Mucosa of gallbladder (tissue), 1 donor: ENCODE data around the gene RFPL3. TPM values are rescaled to one million over a fixed set of nuclear protein-coding genes. Genes with fewer than 3 reads are reported as not detected.
"Not testable (repeated sequence)": the region's sequence is repeated elsewhere in the genome, so short reads cannot be mapped to it uniquely, and the experiment has no call there.

Experiments used
- DNase-seq: peaks from one replicate; pipeline ENCODE4 v3.0.0-alpha.2; 2020; ENCODE audit warnings: low spot score
- total RNA-seq: library from RNA; stranded (reverse); gene quantifications from one replicate; pipeline ENCODE4 v1.2.1, GENCODE V29; 2021
- donor health status: DM: no; HTN: no; CAD: no.

The RFPL3 gene
- total RNA-seq: not detected

DNA sequence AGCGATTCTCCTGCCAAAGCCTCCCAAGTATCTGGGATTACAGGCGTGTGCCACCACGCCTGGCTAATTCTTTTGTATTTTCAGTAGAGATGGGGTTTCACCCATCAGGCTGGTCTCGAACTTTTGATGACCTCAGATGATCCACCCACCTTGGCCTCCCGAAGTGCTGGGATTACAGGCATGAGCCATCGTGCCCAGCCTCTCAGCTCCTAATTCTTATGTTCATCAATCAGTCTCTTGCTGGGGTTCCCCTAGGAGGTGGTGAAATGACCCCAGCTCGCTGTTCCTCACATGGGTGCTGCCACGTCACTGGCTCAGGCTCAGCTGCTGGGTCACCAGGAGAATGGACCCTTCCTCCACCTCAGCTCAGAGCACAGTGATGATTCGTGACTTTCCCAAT lies at the start of gene RFPL3:
Gene RFPL3 (plus strand): TSS at position 301 of the 400 bp plus-strand sequence. CDS start 205 bp downstream, outside the sequence.
- not testable (repeated sequence) for DNase-seq

DNA sequence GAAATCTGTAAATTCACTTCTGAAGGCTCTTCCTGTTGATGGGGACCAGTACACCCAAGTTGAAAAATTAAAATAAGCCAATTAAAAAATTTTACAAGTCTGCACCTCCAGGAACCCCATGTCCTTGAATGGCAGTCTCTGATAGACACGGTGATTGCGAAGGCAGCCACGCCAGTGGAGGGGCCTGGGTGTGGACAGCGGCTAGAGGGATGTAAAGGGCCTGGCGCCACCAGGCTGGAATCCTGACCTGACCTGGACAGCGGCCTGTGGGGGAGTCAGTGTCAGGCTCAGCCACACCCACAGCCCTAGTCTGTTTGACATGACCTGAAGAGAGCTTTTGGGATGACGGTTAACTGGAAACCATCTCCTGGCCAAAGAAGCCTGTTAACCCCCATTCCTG lies 49.5 kb upstream of the RFPL3 start:
- DNase-seq: no peak

DNA sequence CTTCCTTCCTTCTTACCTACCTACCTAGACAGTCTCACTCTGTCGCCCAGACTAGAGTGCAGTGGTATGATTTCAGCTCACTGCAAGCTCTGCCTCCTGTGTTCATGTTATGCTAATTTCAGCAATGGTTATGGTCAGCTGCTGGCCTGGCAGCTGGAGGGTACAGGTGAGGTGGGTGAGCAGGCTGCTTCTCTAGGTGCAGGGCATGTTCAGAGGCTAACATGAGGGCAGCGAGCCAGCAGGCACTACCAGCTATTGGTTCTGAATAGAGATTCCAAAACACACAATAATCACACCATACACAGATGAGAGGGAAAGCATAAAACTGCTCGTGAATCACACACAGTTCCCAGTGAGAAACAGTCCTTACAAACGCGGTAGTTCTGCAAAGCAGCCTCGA lies 48.7 kb upstream of the RFPL3 start:
- DNase-seq: no peak

DNA sequence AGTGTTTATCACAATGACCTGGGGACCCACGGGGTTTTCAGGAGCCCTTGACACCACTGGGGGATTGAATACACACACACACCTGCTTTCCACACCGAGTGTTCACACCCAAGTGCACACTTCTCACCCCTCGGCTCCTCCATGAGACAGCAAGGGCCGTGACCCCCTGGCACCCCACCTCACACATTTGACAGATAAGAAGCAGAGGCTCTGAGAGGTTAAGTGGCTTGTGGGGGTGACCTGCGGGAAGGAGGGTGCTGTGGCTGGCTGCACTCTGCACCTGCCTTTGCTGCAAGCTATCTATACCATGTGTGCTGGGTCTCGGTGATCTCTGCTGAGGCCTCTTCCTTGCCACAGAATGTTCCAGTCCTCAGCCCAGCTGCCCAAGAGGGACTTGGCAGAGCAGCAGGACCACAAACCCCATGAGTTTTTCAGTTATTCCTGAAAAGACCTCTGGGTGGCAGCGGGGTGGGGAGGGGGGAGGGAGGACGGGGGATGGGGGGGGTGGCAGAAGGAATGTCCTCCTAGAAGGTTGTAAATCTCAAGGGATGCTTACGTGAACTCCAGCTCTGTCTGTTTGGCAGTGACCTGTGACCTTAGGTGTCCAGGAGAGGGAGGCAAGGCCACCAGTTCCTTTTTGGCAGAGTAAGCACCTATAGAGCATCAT lies 47.9 kb upstream of the RFPL3 start:
- DNase-seq: no peak

GRCh38 chr22:32310777-32311176 lies 46.9 kb upstream of the RFPL3 start:
- DNase-seq: no peak

GRCh38 chr22:32311551-32312071 lies 46.1 kb upstream of the RFPL3 start:
- DNase-seq: no peak

- DNase-seq: no peak
Measured at GRCh38 chr22:32312748-32313147, 44.9 kb upstream of the RFPL3 start.

DNA sequence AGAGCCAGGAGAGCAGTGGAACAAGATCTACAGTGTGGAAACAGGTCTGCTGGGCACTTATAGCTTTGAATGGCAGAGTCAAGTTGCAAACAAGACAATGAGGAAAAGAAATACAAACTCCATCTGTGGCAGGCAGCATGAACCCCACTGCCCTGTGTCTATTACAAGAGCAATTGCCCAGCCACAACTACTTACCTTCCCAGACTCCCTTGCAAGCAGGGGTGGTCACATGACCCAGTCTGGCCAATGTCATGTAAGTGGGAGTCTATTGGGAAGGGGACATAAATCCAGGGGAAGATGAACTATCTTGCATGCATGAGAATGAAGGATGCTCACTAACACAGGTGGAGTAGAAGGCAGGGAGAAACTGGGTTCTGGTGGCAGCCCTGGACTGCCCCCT lies 44.1 kb upstream of the RFPL3 start:
- DNase-seq: no peak

- DNase-seq: no peak
Measured at GRCh38 chr22:32317524-32317923, 40.1 kb upstream of the RFPL3 start.

DNA sequence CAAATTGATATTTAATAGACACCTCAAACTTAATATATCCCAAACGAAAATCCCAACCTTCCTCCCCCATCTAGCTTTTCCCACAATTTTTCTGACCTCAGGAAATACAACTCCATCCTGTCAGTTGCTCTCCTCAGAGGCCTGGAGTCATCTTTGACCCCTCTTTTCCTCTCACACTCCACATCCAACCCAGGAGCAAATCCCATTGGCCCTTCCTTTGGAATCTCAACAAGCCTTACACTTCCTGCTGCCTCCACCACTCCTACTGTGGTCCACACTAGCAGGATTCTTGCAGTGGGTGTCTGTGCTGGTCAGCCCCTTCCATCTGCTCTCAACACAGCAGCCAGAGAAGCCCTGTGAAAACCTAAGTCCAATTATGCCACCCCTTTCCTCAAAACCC lies 39.3 kb upstream of the RFPL3 start:
- no peak for DNase-seq

- DNase-seq: no peak
Measured at GRCh38 chr22:32319861-32320406, 37.7 kb upstream of the RFPL3 start.

GRCh38 chr22:32322986-32323385 lies 34.7 kb upstream of the RFPL3 start:
- no peak for DNase-seq

- no peak for DNase-seq
Measured at GRCh38 chr22:32323513-32324164, 34.0 kb upstream of the RFPL3 start.

- DNase-seq: no peak
Measured at GRCh38 chr22:32324505-32325415, 32.9 kb upstream of the RFPL3 start.

DNA sequence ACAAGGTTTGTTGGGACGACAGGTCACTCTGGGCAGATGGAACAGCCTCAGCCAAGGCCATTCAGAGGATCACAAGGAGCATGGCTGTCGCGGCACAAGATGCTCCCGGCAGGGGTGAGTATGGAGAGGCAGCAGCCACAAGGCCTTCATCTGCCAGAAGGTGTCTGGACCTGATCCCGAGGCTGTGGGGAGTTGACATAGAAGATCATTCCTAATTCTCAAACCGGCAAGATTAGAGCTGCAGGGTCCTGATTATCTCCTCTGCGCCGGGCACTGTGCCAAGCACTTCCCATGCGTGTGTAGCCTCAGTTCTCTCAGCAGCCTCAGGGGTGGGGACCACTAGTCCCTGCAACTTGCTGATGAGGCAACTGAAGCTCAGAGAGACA lies 32.3 kb upstream of the RFPL3 start:
- no peak for DNase-seq

DNA sequence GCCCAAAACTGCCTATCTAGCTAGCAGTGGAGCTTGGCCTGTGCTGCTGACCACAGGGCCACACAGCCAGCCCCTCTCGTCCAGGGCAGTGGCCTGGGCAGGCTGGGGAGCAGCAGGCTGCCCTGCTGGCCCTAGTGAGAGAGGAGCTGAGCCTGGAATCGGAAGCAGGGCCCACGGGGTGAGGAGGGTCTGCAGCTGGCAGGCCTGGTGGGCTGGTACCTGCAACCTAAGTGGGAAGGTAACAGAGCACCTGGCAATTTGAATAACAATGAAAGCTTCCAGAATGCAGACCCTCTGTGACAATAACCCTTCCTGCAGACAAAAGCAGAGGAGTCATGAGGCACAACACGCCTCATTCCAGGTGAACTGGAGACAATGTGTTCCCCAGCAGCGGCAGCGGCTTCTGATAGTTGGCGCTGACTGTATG lies 31.8 kb upstream of the RFPL3 start:
- DNase-seq: no peak

- DNase-seq: no peak
Measured at GRCh38 chr22:32326647-32327046, 31.0 kb upstream of the RFPL3 start.

DNA sequence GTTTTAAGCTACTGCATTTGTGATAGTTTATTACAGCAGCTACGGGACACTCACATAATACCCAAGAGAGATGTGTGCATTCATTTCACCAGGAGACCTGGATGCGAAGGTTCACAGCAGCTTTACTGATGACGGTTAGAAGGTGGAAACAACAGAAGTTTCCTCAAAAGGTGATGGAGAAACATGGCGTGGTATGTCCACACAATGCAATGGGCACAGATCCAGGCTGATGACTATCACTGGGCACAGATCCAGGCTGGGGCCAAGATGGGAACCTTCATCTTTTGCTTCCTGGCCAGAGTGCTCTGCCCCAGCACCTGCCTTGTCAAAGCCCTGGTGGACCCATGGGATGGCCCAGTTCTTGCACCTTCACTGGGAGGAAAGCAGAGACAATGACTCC lies 30.6 kb upstream of the RFPL3 start:
- no peak for DNase-seq

- DNase-seq: no peak
Measured at GRCh38 chr22:32327596-32328171, 30.0 kb upstream of the RFPL3 start.

GRCh38 chr22:32328306-32329201 lies 29.1 kb upstream of the RFPL3 start:
- DNase-seq: no peak

DNA sequence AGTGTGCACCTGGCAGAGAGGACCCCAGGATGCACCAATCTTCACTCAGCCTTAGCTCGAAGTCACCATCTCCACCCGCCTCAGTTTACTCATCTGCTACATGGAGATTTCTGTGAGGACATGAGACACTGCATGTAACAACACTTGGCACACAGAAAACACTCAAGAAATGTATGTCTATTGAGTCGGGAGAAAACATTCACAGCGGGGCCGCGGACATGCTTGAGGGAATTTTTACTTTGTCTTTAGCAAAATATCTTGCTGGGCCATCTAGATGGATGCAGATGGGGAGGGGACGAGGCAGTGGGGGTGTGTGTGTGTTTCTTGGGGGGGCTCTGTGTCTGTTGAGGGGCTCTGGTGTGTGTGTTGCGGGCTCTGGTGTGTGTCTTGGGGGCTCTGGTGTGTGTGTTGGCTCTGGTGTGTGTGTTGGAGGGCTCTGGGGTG lies 28.4 kb upstream of the RFPL3 start:
- DNase-seq: no peak
